GM12892 (cell line): ENCODE measurements around the gene DLEU7.

Experiments used
- POLR2A ChIP-seq: IDR thresholded peaks from 2 replicates; pipeline ENCODE4 v1.6.1; 2011; ENCODE audit warnings: low read depth, low read length, control low read depth
- POLR2AphosphoS5 ChIP-seq: IDR thresholded peaks from 2 replicates; pipeline ENCODE4 v1.6.1; 2011; ENCODE audit warnings: low read depth, low read length, control low read depth

GRCh38 chr13:50796463-50796862 lies 47.0 kb downstream of the DLEU7 start:
- no peak for TF ChIP-seq POLR2AphosphoS5
- no peak for TF ChIP-seq POLR2A
